ENCODE data around the gene MRPS24.

GRCh38 chr7:43905209-43905946 lies 36.1 kb upstream of the MRPS24 start:
- peak; percentile 85 for TF ChIP-seq POLR2A (IDR thresholded peaks at IDR 0.05)
- no peak for TF ChIP-seq CTCF (IDR thresholded peaks at IDR 0.05)
- TF ChIP-seq POLR2AphosphoS5 (IDR thresholded peaks at IDR 0.05), result peak in 2 of 3 donors; percentile 86 to 88
- no peak for TF ChIP-seq EP300 (IDR thresholded peaks at IDR 0.05; ENCODE audit: low read depth)

Measured in transverse colon (tissue), 4 donors.